Testis (tissue), 2 donors: ENCODE results near the gene IFT57.

Experiments
- CTCF ChIP-seq, 3 experiments: fragments of 450-650 bp in 2 of 3; fragments of 200-600 bp in 1 of 3; sonication (generic) in 1 of 3; IDR thresholded peaks; one replicate each; pipeline ENCODE4 v1.5.1; 2016 to 2019; ENCODE audit warnings: antibody characterized with exemption in 3 of 3, mild to moderate bottlenecking in 2 of 3, moderate library complexity in 1 of 3
- POLR2A ChIP-seq: fragments of 450-650 bp; IDR thresholded peaks from one replicate; pipeline ENCODE4 v1.6.1; 2017; ENCODE audit warnings: antibody characterized with exemption, mild to moderate bottlenecking, moderate library complexity

- TF ChIP-seq CTCF (IDR thresholded peaks at IDR 0.05) (no peak), POLR2A (no peak)
Measured at GRCh38 chr3:108145578-108145977, 76.6 kb downstream of the IFT57 start.
